ENCODE measurements around the gene BMF.
"Not testable (repeated sequence)": the region's sequence is repeated elsewhere in the genome, so short reads cannot be mapped to it uniquely, and the experiment has no call there.

BMF gene

GRCh38 chr15:40108855-40109735 is at the start of gene BMF:
TSS of gene BMF (minus strand) at chr15:40108879. CDS start at chr15:40106086, 2,793 bp downstream.
- Mint-ChIP-seq H3K27ac (peak within 1 kb of the TSS; percentile 93), H3K36me3 (peaks cover 21 to 22% of the 10 kb centered on the region in 2 donors), H3K27me3 (no peaks in the 10 kb centered on the region), H3K9me3 (no peaks in the 10 kb centered on the region), H3K4me1 (peaks cover 52 to 61% of the 10 kb centered on the region in 2 donors), H3K4me3 (peak within 1 kb of the TSS; percentile 80 to 96)
- peak; percentile 57 to 61 for ATAC-seq (replicated peaks)
- peak; percentile 97 for DNase-seq

- Mint-ChIP-seq H3K27ac (no peak overlapping the region), H3K36me3 (no peaks in the 10 kb centered on the region), H3K27me3 (no peaks in the 10 kb centered on the region), H3K4me1 (peaks cover 0 to 4% of the 10 kb centered on the region in 2 donors), H3K4me3 (no peak overlapping the region), H3K9me3 (no peaks in the 10 kb centered on the region)
- DNase-seq, result no peak
- no peak for ATAC-seq (replicated peaks)
Measured at GRCh38 chr15:40157778-40158447, 49.2 kb upstream of the BMF start.

GRCh38 chr15:40155270-40155910 is 46.7 kb upstream of the BMF start:
- H3K27ac Mint-ChIP-seq, result no peak overlapping the region
- no peak for ATAC-seq (replicated peaks)

GRCh38 chr15:40154821-40155220 is 46.1 kb upstream of the BMF start:
- not testable (repeated sequence) for H3K4me1 Mint-ChIP-seq; H3K27me3 Mint-ChIP-seq; H3K9me3 Mint-ChIP-seq; H3K36me3 Mint-ChIP-seq; ATAC-seq (replicated peaks); H3K4me3 Mint-ChIP-seq; H3K27ac Mint-ChIP-seq; DNase-seq

More at GRCh38 chr15:40155270-40155910, 46.7 kb upstream of the BMF start:
- H3K9me3 Mint-ChIP-seq, result no peaks in the 10 kb centered on the region
- H3K4me1 Mint-ChIP-seq, result peaks cover 0 to 4% of the 10 kb centered on the region in 2 donors
- no peaks in the 10 kb centered on the region for H3K36me3 Mint-ChIP-seq
- no peaks in the 10 kb centered on the region for H3K27me3 Mint-ChIP-seq
- H3K4me3 Mint-ChIP-seq, result no peak overlapping the region
- no peak for DNase-seq

GRCh38 chr15:40151991-40152390 is 43.3 kb upstream of the BMF start:
- H3K36me3 Mint-ChIP-seq, result no peaks in the 10 kb centered on the region
- no peaks in the 10 kb centered on the region for H3K27me3 Mint-ChIP-seq

GRCh38 chr15:40151499-40151898 is 42.8 kb upstream of the BMF start:
- no peak overlapping the region for H3K27ac Mint-ChIP-seq
- H3K9me3 Mint-ChIP-seq, result no peaks in the 10 kb centered on the region
- H3K27me3 Mint-ChIP-seq, result no peaks in the 10 kb centered on the region

More at GRCh38 chr15:40151991-40152390, 43.3 kb upstream of the BMF start:
- ATAC-seq (replicated peaks) (no peak), DNase-seq (no peak)
- Mint-ChIP-seq H3K4me3 (no peak overlapping the region), H3K9me3 (no peaks in the 10 kb centered on the region), H3K4me1 (peaks cover 0 to 4% of the 10 kb centered on the region in 2 donors), H3K27ac (no peak overlapping the region)

GRCh38 chr15:40150163-40150925 is 41.7 kb upstream of the BMF start:
- no peaks in the 10 kb centered on the region for H3K9me3 Mint-ChIP-seq
- H3K4me1 Mint-ChIP-seq, result no peaks in the 10 kb centered on the region
- ATAC-seq (replicated peaks), result no peak
- no peaks in the 10 kb centered on the region for H3K27me3 Mint-ChIP-seq
- no peak overlapping the region for H3K4me3 Mint-ChIP-seq
- no peaks in the 10 kb centered on the region for H3K36me3 Mint-ChIP-seq
- peak overlapping the region; percentile 52 for H3K27ac Mint-ChIP-seq
- no peak for DNase-seq

More at GRCh38 chr15:40151499-40151898, 42.8 kb upstream of the BMF start:
- DNase-seq (no peak), ATAC-seq (replicated peaks) (no peak)
- Mint-ChIP-seq H3K4me3 (no peak overlapping the region), H3K4me1 (peaks cover 0 to 4% of the 10 kb centered on the region in 2 donors), H3K36me3 (no peaks in the 10 kb centered on the region)

GRCh38 chr15:40149339-40149738 is 40.7 kb upstream of the BMF start:
- Mint-ChIP-seq H3K4me3 (no peak overlapping the region), H3K27me3 (no peaks in the 10 kb centered on the region), H3K27ac (no peak overlapping the region), H3K9me3 (no peaks in the 10 kb centered on the region), H3K4me1 (no peaks in the 10 kb centered on the region), H3K36me3 (no peaks in the 10 kb centered on the region)
- ATAC-seq (replicated peaks) (no peak), DNase-seq (no peak)

GRCh38 chr15:40146037-40146436 is 37.4 kb upstream of the BMF start:
- no peak overlapping the region for H3K4me3 Mint-ChIP-seq
- H3K36me3 Mint-ChIP-seq, result no peaks in the 10 kb centered on the region
- no peak overlapping the region for H3K27ac Mint-ChIP-seq
- H3K27me3 Mint-ChIP-seq, result no peaks in the 10 kb centered on the region
- ATAC-seq (replicated peaks), result no peak
- H3K4me1 Mint-ChIP-seq, result no peaks in the 10 kb centered on the region
- no peak for DNase-seq
- H3K9me3 Mint-ChIP-seq, result no peaks in the 10 kb centered on the region

- no peaks in the 10 kb centered on the region for H3K9me3 Mint-ChIP-seq
- H3K36me3 Mint-ChIP-seq, result no peaks in the 10 kb centered on the region
- no peak overlapping the region for H3K27ac Mint-ChIP-seq
- DNase-seq, result no peak
- H3K4me3 Mint-ChIP-seq, result no peak overlapping the region
- H3K4me1 Mint-ChIP-seq, result no peaks in the 10 kb centered on the region
- H3K27me3 Mint-ChIP-seq, result no peaks in the 10 kb centered on the region
- no peak for ATAC-seq (replicated peaks)
Measured at GRCh38 chr15:40142428-40142827, 33.7 kb upstream of the BMF start.

GRCh38 chr15:40138201-40138570 is 29.5 kb upstream of the BMF start:
- H3K27ac Mint-ChIP-seq; ATAC-seq (replicated peaks); H3K36me3 Mint-ChIP-seq; DNase-seq; H3K9me3 Mint-ChIP-seq; H3K4me3 Mint-ChIP-seq; H3K4me1 Mint-ChIP-seq; H3K27me3 Mint-ChIP-seq: not testable (repeated sequence)

- ATAC-seq (replicated peaks) (no peak), DNase-seq (no peak)
- no peaks in the 10 kb centered on the region for H3K27me3 Mint-ChIP-seq
- H3K4me3 Mint-ChIP-seq, result no peak overlapping the region
- no peaks in the 10 kb centered on the region for H3K4me1 Mint-ChIP-seq
- H3K36me3 Mint-ChIP-seq, result no peaks in the 10 kb centered on the region
- H3K27ac Mint-ChIP-seq, result no peak overlapping the region
- H3K9me3 Mint-ChIP-seq, result no peaks in the 10 kb centered on the region
Measured at GRCh38 chr15:40137303-40138200, 28.9 kb upstream of the BMF start.

Measured in stimulated activated naive B cell treated with anti-CD40 and anti-IgM and Interleukin-4, amounts not matched to agents 10 μg/mL and 1 μg/mL and 100 μg/mL, for 72 hours (primary cell).